Measurements from ENCODE around the gene DNAH3.

DNA sequence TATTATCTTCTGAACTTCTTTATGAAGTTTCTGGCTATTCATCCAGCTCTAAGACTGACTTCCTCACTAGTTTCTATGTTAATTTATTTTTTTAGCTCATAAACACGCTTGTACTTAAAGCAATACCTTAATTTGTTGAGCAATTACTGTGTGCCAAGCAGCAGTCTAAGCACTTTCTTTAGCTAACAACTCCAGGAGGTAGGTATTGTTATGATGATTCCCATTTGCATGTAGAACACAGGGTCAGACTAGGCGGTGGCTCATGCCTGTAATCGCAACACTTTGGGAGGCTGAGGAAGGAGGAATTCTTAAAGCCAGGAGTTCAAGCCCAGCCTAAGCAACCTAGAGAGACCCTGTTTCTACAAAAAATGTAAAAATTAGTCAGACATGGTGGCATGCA lies 19.8 kb downstream of the DNAH3 start:
- TF ChIP-seq GATA2 (IDR thresholded peaks at IDR 0.05; ENCODE audit: low read depth, low read length) (no peak), GATA3 (IDR thresholded peaks at IDR 0.05; ENCODE audit: low read depth, low read length) (no peak)

Data from SH-SY5Y (cell line).